Stomach smooth muscle (tissue), 2 donors: ENCODE results near the gene TMEM126A.
A peak's percentile ranks its signal among the peaks of the same experiment; 100 is the strongest.
"Not testable (repeated sequence)": the region's sequence is repeated elsewhere in the genome, so short reads cannot be mapped to it uniquely, and the experiment has no call there.

Experiments used
- H3K27ac ChIP-seq: one replicate; pipeline ENCODE4 v1.7.0; 2013; ENCODE audit warnings: mild to moderate bottlenecking, low read length, inconsistent platforms
- H3K27me3 ChIP-seq, 2 donors: one replicate each; pipeline ENCODE4 v1.7.0; 2013; ENCODE audit warnings: low read length in 2 of 2; ENCODE audit not compliant: insufficient read depth in 2 of 2, control insufficient read depth in 1 of 2
- H3K36me3 ChIP-seq, 2 donors: one replicate each; pipeline ENCODE4 v1.7.0; 2013; ENCODE audit warnings: low read length in 2 of 2; ENCODE audit not compliant: control insufficient read depth in 2 of 2, insufficient read depth in 2 of 2
- H3K4me1 ChIP-seq: one replicate; pipeline ENCODE4 v1.7.0; 2013; ENCODE audit warnings: low read length; ENCODE audit not compliant: control insufficient read depth, insufficient read depth
- H3K4me3 ChIP-seq, 2 donors: one replicate each; pipeline ENCODE4 v1.7.0; 2013; ENCODE audit warnings: low read length in 2 of 2
- H3K9ac ChIP-seq, 2 donors: one replicate each; pipeline ENCODE4 v1.7.0; 2013; ENCODE audit warnings: low read length in 2 of 2, mild to moderate bottlenecking in 1 of 2
- H3K9me3 ChIP-seq, 2 donors: one replicate each; pipeline ENCODE4 v1.7.0; 2013; ENCODE audit warnings: low read length in 2 of 2; ENCODE audit not compliant: control insufficient read depth in 2 of 2
- donor health status: healthy.
- donor health status: Pancreatic carcinoma.

TMEM126A gene

GRCh38 chr11:85658180-85658579 lies 10.4 kb downstream of the TMEM126A start:
- no peak overlapping the region for H3K27ac ChIP-seq
- H3K9ac ChIP-seq = no peak overlapping the region
- H3K36me3 ChIP-seq = peaks cover 3 to 18% of the 10 kb centered on the region in 2 donors
- H3K4me1 ChIP-seq = peaks cover 5% of the 10 kb centered on the region
- H3K9me3 ChIP-seq = no peaks in the 10 kb centered on the region
- H3K27me3 ChIP-seq = no peaks in the 10 kb centered on the region
- no peak overlapping the region for H3K4me3 ChIP-seq

GRCh38 chr11:85661972-85662664 lies 14.4 kb downstream of the TMEM126A start:
- Histone ChIP-seq H3K27ac (no peak overlapping the region), H3K4me3 (peak overlapping the region; percentile 18 to 92), H3K9me3 (no peaks in the 10 kb centered on the region), H3K9ac (peak overlapping the region in 1 of 2 donors; percentile 51), H3K36me3 (peaks cover 0 to 7% of the 10 kb centered on the region in 2 donors), H3K27me3 (no peaks in the 10 kb centered on the region), H3K4me1 (peaks cover 5% of the 10 kb centered on the region)

- Histone ChIP-seq H3K9me3 (no peaks in the 10 kb centered on the region), H3K9ac (peak overlapping the region; percentile 97 to 98), H3K36me3 (peaks cover 0 to 5% of the 10 kb centered on the region in 2 donors), H3K4me1 (peaks cover 5% of the 10 kb centered on the region), H3K27me3 (no peaks in the 10 kb centered on the region), H3K27ac (peak overlapping the region; percentile 96), H3K4me3 (peak overlapping the region; percentile 91 to 92)
Measured at GRCh38 chr11:85663080-85663752, 15.4 kb downstream of the TMEM126A start.

- no peaks in the 10 kb centered on the region for H3K9me3 ChIP-seq
- peak overlapping the region; percentile 91 to 92 for H3K4me3 ChIP-seq
- no peaks in the 10 kb centered on the region for H3K27me3 ChIP-seq
- H3K4me1 ChIP-seq = peaks cover 5% of the 10 kb centered on the region
- H3K9ac ChIP-seq = peak overlapping the region; percentile 97 to 98
- H3K27ac ChIP-seq = peak overlapping the region; percentile 96
- H3K36me3 ChIP-seq = peaks cover 0 to 5% of the 10 kb centered on the region in 2 donors
Measured at GRCh38 chr11:85663753-85664614, 16.2 kb downstream of the TMEM126A start.

- Histone ChIP-seq H3K9ac (peak within 1 kb of the TSS; percentile 97 to 98), H3K4me3 (peak within 1 kb of the TSS; percentile 91 to 92), H3K27ac (peak within 1 kb of the TSS; percentile 96), H3K36me3 (peaks cover 0 to 5% of the 10 kb centered on the region in 2 donors), H3K4me1 (no peaks in the 10 kb centered on the region), H3K27me3 (no peaks in the 10 kb centered on the region), H3K9me3 (no peaks in the 10 kb centered on the region)
Measured at GRCh38 chr11:85664615-85665481, 17.1 kb downstream of the TMEM126A start, which contains the start of gene CREBZF. TSS of gene CREBZF (minus strand) at chr11:85665129. CDS start at chr11:85664875, 254 bp downstream.

GRCh38 chr11:85665733-85666132 lies 18.0 kb downstream of the TMEM126A start:
- no peak overlapping the region for H3K4me3 ChIP-seq
- no peak overlapping the region for H3K27ac ChIP-seq
- H3K27me3 ChIP-seq = no peaks in the 10 kb centered on the region
- no peaks in the 10 kb centered on the region for H3K4me1 ChIP-seq
- H3K9me3 ChIP-seq = no peaks in the 10 kb centered on the region
- H3K36me3 ChIP-seq = no peaks in the 10 kb centered on the region
- H3K9ac ChIP-seq = no peak overlapping the region

GRCh38 chr11:85666687-85667086 lies 18.9 kb downstream of the TMEM126A start:
- no peaks in the 10 kb centered on the region for H3K36me3 ChIP-seq
- H3K9ac ChIP-seq = no peak overlapping the region
- H3K27ac ChIP-seq = no peak overlapping the region
- no peaks in the 10 kb centered on the region for H3K27me3 ChIP-seq
- no peaks in the 10 kb centered on the region for H3K4me1 ChIP-seq
- H3K9me3 ChIP-seq = no peaks in the 10 kb centered on the region
- H3K4me3 ChIP-seq = no peak overlapping the region

GRCh38 chr11:85668157-85668556 lies 20.4 kb downstream of the TMEM126A start:
- Histone ChIP-seq H3K4me3 (no peak overlapping the region), H3K27me3 (no peaks in the 10 kb centered on the region), H3K4me1 (no peaks in the 10 kb centered on the region), H3K27ac (no peak overlapping the region), H3K9ac (no peak overlapping the region), H3K36me3 (no peaks in the 10 kb centered on the region), H3K9me3 (no peaks in the 10 kb centered on the region)

- H3K4me1 ChIP-seq, H3K27me3 ChIP-seq, H3K27ac ChIP-seq, H3K36me3 ChIP-seq, H3K9me3 ChIP-seq, H3K4me3 ChIP-seq, H3K9ac ChIP-seq: not testable (repeated sequence)
Measured at GRCh38 chr11:85670949-85671663, 23.3 kb downstream of the TMEM126A start.
